Neural cell (in vitro differentiated cells): ENCODE data around the gene PRKCA. TPM values are rescaled to one million over a fixed set of nuclear protein-coding genes. Genes with fewer than 3 reads are reported as not detected.
A peak's percentile ranks its signal among the peaks of the same experiment; 100 is the strongest.
"Not testable (repeated sequence)": the region's sequence is repeated elsewhere in the genome, so short reads cannot be mapped to it uniquely, and the experiment has no call there.

Source experiments
- H2AFZ ChIP-seq: fragments of 200-600, 300-800 bp; sonication (generic), shearing (Covaris generic); 2 replicates; pipeline ENCODE4 v1.6.0; 2014; ENCODE audit warnings: low read depth, mild to moderate bottlenecking, antibody characterized with exemption, low read length, moderate library complexity
- H3F3A ChIP-seq: fragments of 200-600 bp; shearing (Covaris generic); 2 replicates; pipeline ENCODE4 v1.6.1; 2016; ENCODE audit warnings: mild to moderate bottlenecking, moderate library complexity, mixed read lengths, antibody characterized with exemption, low read length; ENCODE audit not compliant: insufficient read depth, poor library complexity, severe bottlenecking
- H3K27ac ChIP-seq: fragments of 200-600, 300-800 bp; sonication (generic), shearing (Covaris generic); 2 replicates; pipeline ENCODE4 v1.5.1; 2014; ENCODE audit warnings: mild to moderate bottlenecking, low read length, moderate library complexity
- H3K27me3 ChIP-seq: fragments of 300-800, 200-600 bp; sonication (generic), shearing (Covaris generic); 2 replicates; pipeline ENCODE4 v1.6.0; 2014; ENCODE audit warnings: mild to moderate bottlenecking, low read depth, low read length, moderate library complexity; ENCODE audit not compliant: insufficient read depth
- H3K36me3 ChIP-seq: fragments of 300-800, 200-600 bp; sonication (generic), shearing (Covaris generic); 2 replicates; pipeline ENCODE4 v1.5.1; 2014; ENCODE audit warnings: mild to moderate bottlenecking, antibody characterized with exemption, low read length, moderate library complexity; ENCODE audit not compliant: insufficient read depth
- H3K4me2 ChIP-seq: fragments of 300-800, 200-600 bp; sonication (generic), shearing (Covaris generic); 2 replicates; pipeline ENCODE4 v1.6.0; 2014; ENCODE audit warnings: mild to moderate bottlenecking, low read length
- H3K4me3 ChIP-seq: fragments of 300-800, 200-600 bp; sonication (generic), shearing (Covaris generic); 2 replicates; pipeline ENCODE4 v1.5.1; 2014; ENCODE audit warnings: mild to moderate bottlenecking, low read length, moderate library complexity
- H3K79me2 ChIP-seq: fragments of 200-600 bp; shearing (Covaris generic); replicated peaks from 2 replicates; pipeline ENCODE4 v1.6.0; 2014; ENCODE audit warnings: mild to moderate bottlenecking, low read length, moderate library complexity; ENCODE audit not compliant: insufficient read depth
- H3K9ac ChIP-seq: fragments of 300-800, 200-600 bp; sonication (generic), shearing (Covaris generic); 2 replicates; pipeline ENCODE4 v1.6.1; 2016; ENCODE audit warnings: mild to moderate bottlenecking, low read length, mixed read lengths
- H3K9me2 ChIP-seq: fragments of 200-600 bp; shearing (Covaris generic); 2 replicates; pipeline ENCODE4 v1.6.1; 2016; ENCODE audit warnings: mild to moderate bottlenecking, low read length, mixed read lengths; ENCODE audit not compliant: insufficient read depth
- H3K9me3 ChIP-seq: fragments of 200-600, 300-800 bp; sonication (generic), shearing (Covaris generic); 2 replicates; pipeline ENCODE4 v1.6.1; 2016; ENCODE audit warnings: mild to moderate bottlenecking, mixed run types, low read length, moderate library complexity, mixed read lengths
- H4K20me1 ChIP-seq: fragments of 200-600 bp; shearing (Covaris generic); 2 replicates; pipeline ENCODE4 v1.6.1; 2016; ENCODE audit warnings: mild to moderate bottlenecking, mixed run types; ENCODE audit not compliant: insufficient read depth
- EP300 ChIP-seq: fragments of 450-650 bp; conservative IDR thresholded peaks from 2 replicates; pipeline ENCODE4 v1.6.1; 2014; ENCODE audit warnings: antibody characterized with exemption, mild to moderate bottlenecking, moderate library complexity; ENCODE audit not compliant: poor library complexity, severe bottlenecking
- EZH2 ChIP-seq: fragments of 200-600, 300-800 bp; shearing (Covaris generic), sonication (generic); IDR thresholded peaks from 2 replicates; pipeline ENCODE4 v1.6.1; 2014; ENCODE audit warnings: antibody characterized with exemption, low read length, borderline replicate concordance, mild to moderate bottlenecking; ENCODE audit not compliant: insufficient read depth, poor library complexity, severe bottlenecking
- MXI1 ChIP-seq: fragments of 450-650 bp; conservative IDR thresholded peaks from 2 replicates; pipeline ENCODE4 v1.6.1; 2014; ENCODE audit warnings: antibody characterized with exemption, mild to moderate bottlenecking; ENCODE audit not compliant: poor library complexity, severe bottlenecking
- POLR2AphosphoS5 ChIP-seq: IDR thresholded peaks from 2 replicates; pipeline ENCODE4 v1.6.1; 2012
- RAD21 ChIP-seq: fragments of 450-650 bp; conservative IDR thresholded peaks from 2 replicates; pipeline ENCODE4 v1.6.1; 2014; ENCODE audit warnings: antibody characterized with exemption, mild to moderate bottlenecking, moderate library complexity
- SMC3 ChIP-seq: fragments of 450-650 bp; conservative IDR thresholded peaks from 2 replicates; pipeline ENCODE4 v1.6.1; 2014; ENCODE audit warnings: antibody characterized with exemption, mild to moderate bottlenecking, moderate library complexity; ENCODE audit not compliant: poor library complexity
- TAF1 ChIP-seq: IDR thresholded peaks from 2 replicates; pipeline ENCODE4 v1.6.1; 2012; ENCODE audit warnings: low read depth
- polyA plus RNA-seq: library from polyadenylated mRNA; depleted of rRNA; stranded (reverse); fragments of >200 nt; gene quantifications from 2 replicates; pipeline ENCODE4 v1.2.3, GENCODE V29; 2014
- TF ChIP-seq, protein P1 (sequence below): IDR thresholded peaks from 2 replicates; pipeline ENCODE4 v1.6.1; 2012; ENCODE audit warnings: borderline replicate concordance
- TF ChIP-seq, protein P2 (sequence below): fragments of 450-650 bp; IDR thresholded peaks from 2 replicates; pipeline ENCODE4 v1.5.1; 2014; ENCODE audit warnings: antibody characterized with exemption, mild to moderate bottlenecking, moderate library complexity; ENCODE audit not compliant: poor library complexity, severe bottlenecking

Gene PRKCA
- polyA plus RNA-seq, 1 donor from 2014 or later, result 5.9 TPM

DNA sequence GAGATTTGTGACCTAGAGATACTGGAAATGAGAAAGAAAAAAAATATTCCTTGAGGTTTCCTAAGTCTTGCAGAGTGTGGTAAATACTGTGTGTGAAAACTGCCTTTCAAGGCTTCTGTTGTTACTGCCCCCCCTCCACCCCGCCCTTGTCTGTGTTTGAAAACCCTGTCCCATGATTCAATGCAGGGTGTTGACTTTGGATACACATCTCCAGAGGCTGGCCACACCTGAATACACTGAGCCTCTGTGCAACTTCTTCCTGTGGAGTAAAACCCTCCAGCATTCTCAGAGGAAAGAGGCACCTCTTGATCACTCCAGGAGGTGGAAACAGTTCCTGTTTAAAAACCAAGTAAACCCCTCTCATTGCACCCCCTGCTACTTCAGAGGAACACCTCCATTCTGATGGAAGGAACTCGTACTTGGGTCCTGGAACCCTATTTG lies 409.5 kb downstream of the PRKCA start:
- no peaks in the 10 kb centered on the region for H3K9me3 ChIP-seq
- H3K27me3 ChIP-seq, result no peaks in the 10 kb centered on the region
- peaks cover 5% of the 10 kb centered on the region for H3F3A ChIP-seq
- H3K79me2 ChIP-seq, result no peaks in the 10 kb centered on the region
- peak overlapping the region; percentile 34 for H3K27ac ChIP-seq
- H2AFZ ChIP-seq, result no peak overlapping the region
- H3K4me2 ChIP-seq, result no peak overlapping the region
- H3K9me2 ChIP-seq, result no peaks in the 10 kb centered on the region
- no peaks in the 10 kb centered on the region for H4K20me1 ChIP-seq
- TF ChIP-seq POLR2AphosphoS5, result no peak
- no peaks in the 10 kb centered on the region for H3K36me3 ChIP-seq
- H3K9ac ChIP-seq, result no peak overlapping the region
- H3K4me3 ChIP-seq, result no peak overlapping the region

DNA sequence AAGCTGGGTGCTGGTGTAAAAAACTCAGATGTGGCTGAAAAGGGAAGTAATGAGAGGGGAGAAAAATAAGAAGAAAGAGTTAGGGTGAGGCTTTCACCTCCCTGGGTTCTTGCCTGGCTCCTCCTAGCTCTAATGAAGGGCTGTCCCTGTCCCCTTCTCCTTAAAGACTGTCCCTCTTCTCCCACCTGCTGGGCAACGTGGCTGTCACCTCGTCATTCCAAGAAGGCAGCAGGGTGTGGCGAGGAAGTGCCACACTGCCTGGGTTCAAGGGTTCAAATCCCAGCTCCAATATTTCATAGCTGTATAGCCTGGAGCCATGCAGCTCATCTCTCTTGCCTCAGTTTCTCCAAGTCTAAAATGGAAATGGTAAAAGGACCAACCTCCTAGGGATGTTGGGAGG lies 410.0 kb downstream of the PRKCA start:
- no peak overlapping the region for H3K27ac ChIP-seq

DNA sequence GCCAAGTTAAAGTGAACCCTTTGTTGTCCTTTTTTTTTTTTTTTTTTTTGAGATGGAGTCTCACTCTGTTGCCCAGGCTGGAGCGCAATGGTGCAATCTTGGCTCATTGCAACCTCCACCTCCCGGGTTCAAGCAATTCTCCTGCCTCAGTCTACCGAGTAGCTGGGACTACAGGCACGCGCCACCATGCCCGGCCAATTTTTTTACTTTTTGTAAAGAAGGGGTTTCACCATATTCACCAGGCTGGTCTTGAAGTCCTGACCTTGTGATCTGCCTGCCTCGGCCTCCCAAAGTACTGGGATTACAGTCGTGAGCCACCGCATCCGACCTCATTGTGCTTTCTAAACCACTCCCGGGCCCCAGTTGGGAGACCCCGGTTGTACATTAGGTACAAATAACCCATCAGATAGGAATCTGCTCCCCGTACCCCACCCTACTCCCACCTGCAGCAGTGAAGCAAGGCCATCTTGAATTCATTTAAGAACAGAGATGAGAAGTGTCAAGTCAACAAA lies 410.7 kb downstream of the PRKCA start:
- H3F3A ChIP-seq, H3K27ac ChIP-seq, H3K79me2 ChIP-seq, H3K9me3 ChIP-seq, H3K27me3 ChIP-seq, H2AFZ ChIP-seq, H3K4me3 ChIP-seq, H3K9me2 ChIP-seq, H3K9ac ChIP-seq, H3K36me3 ChIP-seq, H4K20me1 ChIP-seq, H3K4me2 ChIP-seq: not testable (repeated sequence)

More for the DNA sequence above, 410.0 kb downstream of the PRKCA start:
- Histone ChIP-seq H3K4me2 (no peak overlapping the region), H3F3A (peaks cover 5% of the 10 kb centered on the region), H3K36me3 (no peaks in the 10 kb centered on the region), H3K9me3 (no peaks in the 10 kb centered on the region), H3K9ac (no peak overlapping the region), H2AFZ (no peak overlapping the region), H3K79me2 (no peaks in the 10 kb centered on the region), H3K9me2 (no peaks in the 10 kb centered on the region), H3K4me3 (no peak overlapping the region), H3K27me3 (no peaks in the 10 kb centered on the region), H4K20me1 (no peaks in the 10 kb centered on the region)
- TF ChIP-seq POLR2AphosphoS5, result no peak
- TF ChIP-seq RAD21, result no peak
- no peak for TF ChIP-seq TAF1
- no peak for TF ChIP-seq MXI1
- TF ChIP-seq, protein P1, sequence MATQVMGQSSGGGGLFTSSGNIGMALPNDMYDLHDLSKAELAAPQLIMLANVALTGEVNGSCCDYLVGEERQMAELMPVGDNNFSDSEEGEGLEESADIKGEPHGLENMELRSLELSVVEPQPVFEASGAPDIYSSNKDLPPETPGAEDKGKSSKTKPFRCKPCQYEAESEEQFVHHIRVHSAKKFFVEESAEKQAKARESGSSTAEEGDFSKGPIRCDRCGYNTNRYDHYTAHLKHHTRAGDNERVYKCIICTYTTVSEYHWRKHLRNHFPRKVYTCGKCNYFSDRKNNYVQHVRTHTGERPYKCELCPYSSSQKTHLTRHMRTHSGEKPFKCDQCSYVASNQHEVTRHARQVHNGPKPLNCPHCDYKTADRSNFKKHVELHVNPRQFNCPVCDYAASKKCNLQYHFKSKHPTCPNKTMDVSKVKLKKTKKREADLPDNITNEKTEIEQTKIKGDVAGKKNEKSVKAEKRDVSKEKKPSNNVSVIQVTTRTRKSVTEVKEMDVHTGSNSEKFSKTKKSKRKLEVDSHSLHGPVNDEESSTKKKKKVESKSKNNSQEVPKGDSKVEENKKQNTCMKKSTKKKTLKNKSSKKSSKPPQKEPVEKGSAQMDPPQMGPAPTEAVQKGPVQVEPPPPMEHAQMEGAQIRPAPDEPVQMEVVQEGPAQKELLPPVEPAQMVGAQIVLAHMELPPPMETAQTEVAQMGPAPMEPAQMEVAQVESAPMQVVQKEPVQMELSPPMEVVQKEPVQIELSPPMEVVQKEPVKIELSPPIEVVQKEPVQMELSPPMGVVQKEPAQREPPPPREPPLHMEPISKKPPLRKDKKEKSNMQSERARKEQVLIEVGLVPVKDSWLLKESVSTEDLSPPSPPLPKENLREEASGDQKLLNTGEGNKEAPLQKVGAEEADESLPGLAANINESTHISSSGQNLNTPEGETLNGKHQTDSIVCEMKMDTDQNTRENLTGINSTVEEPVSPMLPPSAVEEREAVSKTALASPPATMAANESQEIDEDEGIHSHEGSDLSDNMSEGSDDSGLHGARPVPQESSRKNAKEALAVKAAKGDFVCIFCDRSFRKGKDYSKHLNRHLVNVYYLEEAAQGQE, result no peak
- TF ChIP-seq EP300, result no peak
- TF ChIP-seq, protein P2, sequence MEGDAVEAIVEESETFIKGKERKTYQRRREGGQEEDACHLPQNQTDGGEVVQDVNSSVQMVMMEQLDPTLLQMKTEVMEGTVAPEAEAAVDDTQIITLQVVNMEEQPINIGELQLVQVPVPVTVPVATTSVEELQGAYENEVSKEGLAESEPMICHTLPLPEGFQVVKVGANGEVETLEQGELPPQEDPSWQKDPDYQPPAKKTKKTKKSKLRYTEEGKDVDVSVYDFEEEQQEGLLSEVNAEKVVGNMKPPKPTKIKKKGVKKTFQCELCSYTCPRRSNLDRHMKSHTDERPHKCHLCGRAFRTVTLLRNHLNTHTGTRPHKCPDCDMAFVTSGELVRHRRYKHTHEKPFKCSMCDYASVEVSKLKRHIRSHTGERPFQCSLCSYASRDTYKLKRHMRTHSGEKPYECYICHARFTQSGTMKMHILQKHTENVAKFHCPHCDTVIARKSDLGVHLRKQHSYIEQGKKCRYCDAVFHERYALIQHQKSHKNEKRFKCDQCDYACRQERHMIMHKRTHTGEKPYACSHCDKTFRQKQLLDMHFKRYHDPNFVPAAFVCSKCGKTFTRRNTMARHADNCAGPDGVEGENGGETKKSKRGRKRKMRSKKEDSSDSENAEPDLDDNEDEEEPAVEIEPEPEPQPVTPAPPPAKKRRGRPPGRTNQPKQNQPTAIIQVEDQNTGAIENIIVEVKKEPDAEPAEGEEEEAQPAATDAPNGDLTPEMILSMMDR, result no peak
- TF ChIP-seq SMC3, result no peak
- TF ChIP-seq EZH2, result no peak
